ENCODE measurements around the gene CDH1.

The CDH1 gene

DNA sequence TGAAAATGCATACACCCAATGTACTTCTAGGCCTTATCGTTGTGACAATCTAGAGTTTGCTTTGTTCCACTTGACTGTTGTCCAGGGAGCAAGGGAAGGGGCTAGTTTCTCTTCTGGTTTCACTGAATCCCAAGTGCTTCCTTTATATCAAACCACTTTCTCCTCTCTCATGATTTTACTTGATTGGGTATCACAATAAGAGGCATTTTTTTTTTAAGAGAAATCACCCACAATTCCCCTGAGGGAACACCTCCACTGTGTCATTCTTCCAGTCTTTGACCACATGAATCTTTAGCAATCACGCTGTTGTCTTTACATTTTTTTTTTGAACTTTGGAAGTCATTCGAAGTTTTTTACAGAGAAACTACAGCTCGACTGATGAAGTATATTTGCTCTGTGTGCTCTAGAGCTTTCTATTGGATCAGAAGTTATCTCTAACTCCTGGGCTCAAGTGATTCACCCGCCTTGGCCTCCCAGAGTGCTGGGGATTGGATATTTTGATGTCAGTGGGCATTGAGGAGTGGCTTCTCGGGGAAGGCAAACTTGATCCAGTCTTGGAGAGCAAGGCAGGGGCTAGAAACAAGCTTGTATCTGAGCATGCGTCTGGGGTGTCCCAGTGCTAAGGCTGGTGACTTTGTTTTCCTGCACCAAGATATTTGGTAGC, 3.0 kb downstream of the CDH1 start:
- Histone ChIP-seq H3K4me3 (ENCODE audit: low read depth, low read length) (no peak overlapping the region), H3K36me3 (no peaks in the 10 kb centered on the region), H3K27ac (no peak overlapping the region), H3K27me3 (ENCODE audit: insufficient read depth, low read depth, severe bottlenecking) (no peaks in the 10 kb centered on the region), H3K9me3 (ENCODE audit: severe bottlenecking) (no peaks in the 10 kb centered on the region)
- TF ChIP-seq CTCF (IDR thresholded peaks at IDR 0.05; ENCODE audit: low read depth, low read length), result no peak
- no peak for DNase-seq

DNA sequence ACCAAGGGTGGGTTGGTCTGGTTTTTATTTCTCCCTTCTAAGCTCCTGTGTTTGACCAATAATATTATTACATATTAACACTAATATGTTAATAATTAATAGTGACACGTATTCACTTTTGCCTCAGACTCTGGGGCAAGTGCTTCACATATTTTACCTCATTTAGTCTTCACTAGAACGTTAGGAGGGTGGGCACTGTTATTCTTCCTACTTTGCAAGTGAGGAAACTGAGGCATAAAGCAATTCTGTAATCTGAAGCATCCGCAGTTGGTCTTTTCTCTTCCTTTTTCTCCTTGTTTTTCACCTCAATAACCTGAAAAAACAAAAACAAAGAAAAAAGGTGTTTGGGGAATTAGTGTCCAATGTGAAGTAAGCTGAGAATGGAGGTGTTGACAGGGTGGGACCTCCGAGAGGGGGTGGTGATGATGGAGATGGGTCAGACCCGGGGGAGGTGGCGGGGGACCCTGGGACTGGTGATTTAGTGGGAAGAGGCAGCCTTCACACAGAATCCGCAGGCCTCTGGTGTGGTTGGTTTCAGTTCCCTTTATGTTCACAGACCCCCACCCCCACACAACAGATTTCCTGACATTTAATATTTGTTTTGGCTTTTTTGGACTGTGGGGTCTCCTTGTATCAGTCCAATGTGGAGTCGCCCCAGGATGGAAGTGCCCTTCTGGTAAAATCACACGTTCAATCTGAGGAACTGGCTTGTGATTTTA, 3.7 kb downstream of the CDH1 start:
- Histone ChIP-seq H3K36me3 (no peaks in the 10 kb centered on the region), H3K9me3 (ENCODE audit: severe bottlenecking) (no peaks in the 10 kb centered on the region), H3K4me3 (ENCODE audit: low read depth, low read length) (no peak overlapping the region), H3K27me3 (ENCODE audit: insufficient read depth, low read depth, severe bottlenecking) (no peaks in the 10 kb centered on the region), H3K27ac (no peak overlapping the region)
- no peak for DNase-seq
- TF ChIP-seq CTCF (IDR thresholded peaks at IDR 0.05; ENCODE audit: low read depth, low read length), result no peak

DNA sequence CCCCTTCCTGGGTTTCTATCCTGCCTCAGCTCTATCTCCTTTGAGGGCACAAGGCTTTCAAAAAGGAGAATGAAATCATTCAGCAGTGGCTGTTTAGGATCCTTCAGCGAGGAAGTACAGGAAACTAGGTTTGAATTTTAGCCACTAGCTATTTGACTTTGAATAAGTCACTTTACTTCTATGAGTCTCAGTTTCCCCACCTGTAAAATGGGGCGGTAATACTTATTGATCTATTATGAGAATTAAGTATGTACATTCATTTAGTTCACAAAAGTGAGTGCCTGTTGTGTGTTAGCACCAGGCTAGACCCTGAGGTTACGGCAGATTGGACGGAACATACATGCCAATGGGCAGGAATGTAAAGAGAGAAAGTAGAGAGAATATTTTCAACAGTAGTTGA, 6.6 kb downstream of the CDH1 start:
- no peaks in the 10 kb centered on the region for H3K27me3 ChIP-seq (ENCODE audit: insufficient read depth, low read depth, severe bottlenecking)
- no peak overlapping the region for H3K4me3 ChIP-seq (ENCODE audit: low read depth, low read length)
- H3K9me3 ChIP-seq (ENCODE audit: severe bottlenecking), result no peaks in the 10 kb centered on the region
- DNase-seq, result no peak
- H3K36me3 ChIP-seq, result no peaks in the 10 kb centered on the region
- no peak for TF ChIP-seq CTCF (IDR thresholded peaks at IDR 0.05; ENCODE audit: low read depth, low read length)
- H3K27ac ChIP-seq, result no peak overlapping the region

- Histone ChIP-seq H3K9me3 (ENCODE audit: severe bottlenecking) (no peaks in the 10 kb centered on the region), H3K27ac (no peak overlapping the region), H3K4me3 (ENCODE audit: low read depth, low read length) (no peak overlapping the region), H3K27me3 (ENCODE audit: insufficient read depth, low read depth, severe bottlenecking) (no peaks in the 10 kb centered on the region), H3K36me3 (no peaks in the 10 kb centered on the region)
- TF ChIP-seq CTCF (IDR thresholded peaks at IDR 0.05; ENCODE audit: low read depth, low read length), result no peak
- DNase-seq, result no peak
These were observed 7.7 kb downstream of the CDH1 start for GRCh38 chr16:68744744-68745280.

DNA sequence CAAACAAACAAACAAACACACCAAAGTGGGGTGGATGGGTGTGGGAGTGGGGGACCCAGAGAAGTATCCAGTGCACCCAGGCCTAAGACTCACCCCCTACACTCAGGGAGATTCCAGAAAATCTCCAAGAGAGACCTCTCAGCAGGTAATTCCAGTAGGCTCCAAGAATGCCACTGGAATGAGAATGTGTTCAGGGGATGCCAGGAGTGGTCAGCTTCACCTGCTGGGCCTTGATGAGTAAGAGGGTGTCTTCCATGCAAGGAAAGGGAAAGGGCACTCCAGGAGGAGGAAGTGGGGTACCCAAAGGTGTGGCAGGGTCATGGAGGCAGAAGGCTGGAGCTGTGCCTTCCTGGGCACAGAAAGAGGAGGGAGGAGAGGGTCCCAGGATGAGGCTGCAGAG, 9.9 kb downstream of the CDH1 start:
- H3K4me3 ChIP-seq (ENCODE audit: low read depth, low read length), result no peak overlapping the region
- H3K9me3 ChIP-seq (ENCODE audit: severe bottlenecking), result no peaks in the 10 kb centered on the region
- no peaks in the 10 kb centered on the region for H3K27me3 ChIP-seq (ENCODE audit: insufficient read depth, low read depth, severe bottlenecking)
- DNase-seq, result no peak
- no peak for TF ChIP-seq CTCF (IDR thresholded peaks at IDR 0.05; ENCODE audit: low read depth, low read length)
- H3K27ac ChIP-seq, result no peak overlapping the region
- H3K36me3 ChIP-seq, result no peaks in the 10 kb centered on the region
